GM12878 (cell line): ENCODE results near the gene VPS39. TPM values are rescaled to one million over a fixed set of nuclear protein-coding genes. Genes with fewer than 3 reads are reported as not detected.

Experiments used
- ATAC-seq: fragments of 200-7000 bp; cut with Tn5 transposase; 3 replicates; pipeline ENCODE4 v1.9.1; 2020; ENCODE audit warnings: mild to moderate bottlenecking, moderate library complexity
- BruUV-seq: library from RNA; stranded (reverse); fragments of 400-500 nt; replicated peaks from 2 replicates; lab custom pipeline; 2021; lab: Mats Ljungman, UMichigan
- CTCF ChIA-PET: fragments of 300-600 bp; sonication (Branson Sonifier 250); formaldehyde crosslinking; extraction: SDS; loops from one replicate; lab custom pipeline; 2021; ENCODE audit warnings: inconsistent platforms; lab: Yijun Ruan, JAX
- POLR2A ChIA-PET: fragments of 350-600 bp; formaldehyde crosslinking; extraction: SDS; loops from one replicate; lab custom pipeline; 2021; ENCODE audit warnings: inconsistent platforms; lab: Charles Lee
- RAD21 ChIA-PET: fragments of 300-600 bp; sonication (Branson Sonifier 250); formaldehyde crosslinking; loops from one replicate; lab custom pipeline; 2023; ENCODE audit warnings: antibody characterized with exemption; ENCODE audit not compliant: unreplicated experiment; lab: Charles Lee
- SMC1A ChIA-PET: fragments of 300-600 bp; sonication (Branson Sonifier 250); formaldehyde crosslinking; loops from one replicate; lab custom pipeline; 2023; ENCODE audit not compliant: unreplicated experiment, uncharacterized antibody; lab: Charles Lee
- DNase-seq: peaks from one replicate; pipeline ENCODE4 v3.0.0-alpha.2; 2011; ENCODE audit warnings: low read depth, low spot score
- FAIRE-seq: peaks from 3 replicates; lab custom pipeline; 2011; peaks lifted over from hg19 to GRCh38; lab: Jason Lieb, UNC
- H2AFZ ChIP-seq: 2 replicates; pipeline ENCODE4 v1.6.0; 2011; ENCODE audit warnings: low read depth, low read length, control low read depth; ENCODE audit not compliant: control insufficient read depth
- H3K27ac ChIP-seq: 2 replicates; pipeline ENCODE4 v1.5.1; 2011; ENCODE audit warnings: control low read depth; ENCODE audit not compliant: control insufficient read depth, insufficient read depth
- H3K27me3 ChIP-seq, 2 experiments: replicated peaks in 1 of 2; 2 replicates each; pipeline versions ENCODE4 v1.6.0 to v1.6.1; 2011; ENCODE audit warnings: low read length in 1 of 2; ENCODE audit not compliant: control insufficient read depth in 2 of 2, insufficient read depth in 2 of 2
- H3K36me3 ChIP-seq, 2 experiments: 2 replicates each; pipeline ENCODE4 v1.5.1; 2011; ENCODE audit warnings: low read length in 1 of 2; ENCODE audit not compliant: control insufficient read depth in 2 of 2, insufficient read depth in 2 of 2
- H3K4me1 ChIP-seq: 2 replicates; pipeline ENCODE4 v1.6.1; 2011; ENCODE audit warnings: mild to moderate bottlenecking, low read length, moderate library complexity, mixed read lengths; ENCODE audit not compliant: control insufficient read depth, insufficient read depth
- H3K4me2 ChIP-seq: 2 replicates; pipeline ENCODE4 v1.6.0; 2011; ENCODE audit warnings: control low read depth; ENCODE audit not compliant: control insufficient read depth, insufficient read depth
- H3K4me3 ChIP-seq: fragments of 200-600 bp; sonication (generic); 2 replicates; pipeline ENCODE4 v1.5.1; 2016
- H3K79me2 ChIP-seq: 2 replicates; pipeline ENCODE4 v1.6.0; 2011; ENCODE audit warnings: low read length; ENCODE audit not compliant: control insufficient read depth, insufficient read depth
- H3K9ac ChIP-seq: 2 replicates; pipeline ENCODE4 v1.8.0; 2011; ENCODE audit warnings: low read length, control low read depth, mixed read lengths; ENCODE audit not compliant: control insufficient read depth, insufficient read depth
- H3K9me3 ChIP-seq: replicated peaks from 3 replicates; pipeline ENCODE4 v1.5.1; 2011; ENCODE audit warnings: mild to moderate bottlenecking, low read length; ENCODE audit not compliant: control insufficient read depth, insufficient read depth
- H4K20me1 ChIP-seq: 2 replicates; pipeline ENCODE4 v1.6.0; 2011; ENCODE audit not compliant: control insufficient read depth, insufficient read depth
- BRCA1 ChIP-seq: IDR thresholded peaks from 2 replicates; pipeline ENCODE4 v1.6.1; 2011; ENCODE audit warnings: low read depth, low read length, improper control_type of control experiment
- CHD1 ChIP-seq: IDR thresholded peaks from 2 replicates; pipeline ENCODE4 v1.6.1; 2012; ENCODE audit warnings: low read depth, low read length, improper control_type of control experiment
- CHD4 ChIP-seq: fragments of 200-600 bp; sonication (generic); IDR thresholded peaks from 2 replicates; pipeline ENCODE4 v1.6.1; 2016; ENCODE audit warnings: mild to moderate bottlenecking
- NFXL1 ChIP-seq: fragments of 450-650 bp; IDR thresholded peaks from 2 replicates; pipeline ENCODE4 v1.6.1; 2017; ENCODE audit warnings: antibody characterized with exemption, mild to moderate bottlenecking, borderline replicate concordance
- RAD21 ChIP-seq: IDR thresholded peaks from 2 replicates; pipeline ENCODE4 v1.6.1; 2011; ENCODE audit warnings: mild to moderate bottlenecking, low read depth, low read length, moderate library complexity; ENCODE audit not compliant: insufficient read depth
- RUNX3 ChIP-seq: IDR thresholded peaks from 2 replicates; pipeline ENCODE4 v1.6.1; 2012; ENCODE audit warnings: low read length, inconsistent platforms
- SMAD1 ChIP-seq: fragments of 450-650 bp; IDR thresholded peaks from 2 replicates; pipeline ENCODE4 v1.6.1; 2018; ENCODE audit warnings: mild to moderate bottlenecking, low read depth; ENCODE audit not compliant: partially characterized antibody
- SMARCA5 ChIP-seq: fragments of 450-650 bp; IDR thresholded peaks from 2 replicates; pipeline ENCODE4 v1.6.1; 2017; ENCODE audit warnings: mild to moderate bottlenecking
- STAT1 ChIP-seq: fragments of 450-650 bp; conservative IDR thresholded peaks from 2 replicates; pipeline ENCODE4 v1.6.1; 2014; ENCODE audit warnings: antibody characterized with exemption, mild to moderate bottlenecking
- TCF3 ChIP-seq: IDR thresholded peaks from 2 replicates; pipeline ENCODE4 v1.6.1; 2012; ENCODE audit warnings: low read depth, mild to moderate bottlenecking, low read length, borderline replicate concordance; ENCODE audit not compliant: insufficient read depth
- YY1 ChIP-seq: IDR thresholded peaks from 2 replicates; pipeline ENCODE4 v1.6.1; 2011; ENCODE audit warnings: low read depth, mild to moderate bottlenecking, low read length
- ZNF217 ChIP-seq: fragments of 450-650 bp; IDR thresholded peaks from 2 replicates; pipeline ENCODE4 v1.6.1; 2017; ENCODE audit warnings: antibody characterized with exemption, mild to moderate bottlenecking
- ZNF622 ChIP-seq: fragments of 450-650 bp; IDR thresholded peaks from 2 replicates; pipeline ENCODE4 v1.6.1; 2017; ENCODE audit warnings: mild to moderate bottlenecking, inconsistent platforms
- ZSCAN29 ChIP-seq: fragments of 450-650 bp; IDR thresholded peaks from 2 replicates; pipeline ENCODE4 v1.6.1; 2017; ENCODE audit warnings: mild to moderate bottlenecking, moderate library complexity
- WGBS: methylation state at CpG from one replicate; pipeline ENCODE4 v1.1.6; 2016; ENCODE audit warnings: low lambda C conversion rate; ENCODE audit not compliant: insufficient replicate concordance, insufficient coverage; ENCODE audit errors: missing lambda C conversion rate; 5-methylcytosine and 5-hydroxymethylcytosine counted together
- in situ Hi-C: fragments of 300-500 bp; cut with MboI; formaldehyde crosslinking; loops from 9 replicates; pipeline ENCODE4 v1.14.3; 2018; ENCODE audit warnings: mixed read lengths
- intact Hi-C: fragments of 100-400 bp; cut with micrococcal nuclease; formaldehyde crosslinking; loops from one replicate; pipeline ENCODE4 v1.14.2; 2022; ENCODE audit not compliant: unreplicated experiment
- polyA plus RNA-seq, 11 experiments: library from polyadenylated mRNA; depleted of rRNA in 4 of 11; unstranded in 6 of 11; stranded (reverse) in 5 of 11; fragments of >200 nt; fragmentation: Nextera tagmentation in 4 of 11; fragmentation: Illumina TruSeq in 1 of 11; extraction: Ambion mirVana in 4 of 11; extraction: Trizol in 1 of 11; gene quantifications; 1 replicate in 1 of 11; 2 replicates in 10 of 11; pipeline versions ENCODE4 v1.2.1 to v1.2.3, GENCODE V29; 2011 to 2016; ENCODE audit warnings: inconsistent platforms in 2 of 11, missing spikeins in 2 of 11, low read depth in 1 of 11
- total RNA-seq, 4 experiments: library from RNA; depleted of rRNA in 3 of 4; stranded (reverse); fragments of >200 nt in 3 of 4; fragmentation: Illumina TruSeq in 1 of 4; extraction: Trizol in 1 of 4; gene quantifications; 2 replicates each; pipeline versions ENCODE4 v1.2.1 to v1.2.3, GENCODE V29; 2013 to 2021
- TF ChIP-seq, protein P1 (sequence below): fragments of 450-650 bp; IDR thresholded peaks from 2 replicates; pipeline ENCODE4 v1.6.1; 2017; ENCODE audit warnings: low read depth, mild to moderate bottlenecking, moderate library complexity
- TF ChIP-seq, protein P2 (sequence below): fragments of 450-650 bp; IDR thresholded peaks from 2 replicates; pipeline ENCODE4 v1.6.1; 2018; ENCODE audit warnings: mild to moderate bottlenecking, low read depth, moderate library complexity; ENCODE audit not compliant: partially characterized antibody

VPS39 gene
- total and polyA plus RNA-seq, 10 of the 15 experiments (the other 5 are each of a cell fraction or from before 2014, with no cell fraction given), result 4.9 to 50.0 (median 36.2) TPM

DNA sequence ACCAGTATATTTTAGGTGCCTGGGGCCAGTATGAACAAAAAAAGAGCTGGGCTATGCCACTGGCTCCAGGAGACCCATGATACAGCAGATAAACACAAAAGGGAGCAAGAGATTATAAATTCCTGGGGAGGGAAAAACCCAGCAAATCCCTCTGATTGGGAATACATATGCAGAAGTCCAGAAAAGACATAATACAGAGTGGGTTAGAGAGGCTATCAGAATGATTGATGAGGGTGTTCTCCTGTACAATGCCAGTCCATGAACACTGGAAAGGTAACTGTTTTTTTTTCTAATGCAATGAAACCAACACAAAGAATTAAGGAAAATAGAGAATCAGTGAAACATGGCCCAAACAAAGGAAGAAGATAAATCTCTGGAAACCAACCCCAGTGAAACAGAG lies 5.4 kb upstream of the VPS39 start:
- BruUV-seq, result no TSS peak
- Histone ChIP-seq H3K4me3 (no peak overlapping the region), H3K4me1 (0 out of 2 replicates have a peak, but pooled peaks cover 1% of the 10 kb centered on the region), H3K36me3 (peaks cover 3 to 19% of the 10 kb centered on the region in 2 experiments), H3K27me3 (no peaks in the 10 kb centered on the region), H4K20me1 (no peaks in the 10 kb centered on the region), H3K4me2 (no peak overlapping the region), H2AFZ (no peak overlapping the region), H3K9ac (no peak overlapping the region), H3K9me3 (no peaks in the 10 kb centered on the region), H3K79me2 (no peaks in the 10 kb centered on the region), H3K27ac (no peak overlapping the region)
- intact Hi-C loops, result no loop called here
- in situ Hi-C loops, result no loop called here
- FAIRE-seq (no peak), ATAC-seq (no peak), DNase-seq (no peak)
- TF ChIP-seq SMAD1, result no peak
- TF ChIP-seq BRCA1, result no peak
- TF ChIP-seq ZNF217, result no peak
- TF ChIP-seq, protein P1, sequence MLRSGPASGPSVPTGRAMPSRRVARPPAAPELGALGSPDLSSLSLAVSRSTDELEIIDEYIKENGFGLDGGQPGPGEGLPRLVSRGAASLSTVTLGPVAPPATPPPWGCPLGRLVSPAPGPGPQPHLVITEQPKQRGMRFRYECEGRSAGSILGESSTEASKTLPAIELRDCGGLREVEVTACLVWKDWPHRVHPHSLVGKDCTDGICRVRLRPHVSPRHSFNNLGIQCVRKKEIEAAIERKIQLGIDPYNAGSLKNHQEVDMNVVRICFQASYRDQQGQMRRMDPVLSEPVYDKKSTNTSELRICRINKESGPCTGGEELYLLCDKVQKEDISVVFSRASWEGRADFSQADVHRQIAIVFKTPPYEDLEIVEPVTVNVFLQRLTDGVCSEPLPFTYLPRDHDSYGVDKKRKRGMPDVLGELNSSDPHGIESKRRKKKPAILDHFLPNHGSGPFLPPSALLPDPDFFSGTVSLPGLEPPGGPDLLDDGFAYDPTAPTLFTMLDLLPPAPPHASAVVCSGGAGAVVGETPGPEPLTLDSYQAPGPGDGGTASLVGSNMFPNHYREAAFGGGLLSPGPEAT, result no peak
- no peak for TF ChIP-seq RAD21
- RAD21 ChIA-PET, result no interaction called here
- SMC1A ChIA-PET, result interaction anchor here (1.2 kb wide), 1 partner anchor 14 kb away, joined by 4 read pairs; no protein-coding TSS in a partner anchor
- POLR2A ChIA-PET, result no interaction called here
- CTCF ChIA-PET, result no interaction called here

DNA sequence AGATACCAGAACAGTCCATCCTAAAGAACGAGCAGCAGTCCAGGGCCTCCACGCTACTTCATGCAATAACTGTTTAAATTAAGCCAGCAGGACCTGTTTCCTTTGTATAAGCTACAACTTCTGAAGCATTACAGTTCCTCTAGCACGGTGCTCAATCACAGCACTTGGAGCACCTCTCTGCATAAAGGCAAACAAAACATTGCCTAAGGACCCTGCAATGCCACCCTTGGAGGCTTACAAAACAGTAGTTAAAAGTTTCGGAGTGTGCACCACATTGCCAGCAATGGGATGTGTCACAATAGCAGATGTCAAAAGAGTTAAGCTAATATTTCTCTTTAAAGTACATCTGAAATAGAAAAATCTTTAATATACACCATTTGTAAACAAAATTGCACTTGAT lies 2.6 kb upstream of the VPS39 start:
- Histone ChIP-seq H3K36me3 (peaks cover 3 to 16% of the 10 kb centered on the region in 2 experiments), H3K9ac (no peak overlapping the region), H3K27me3 (no peaks in the 10 kb centered on the region), H4K20me1 (no peaks in the 10 kb centered on the region), H3K9me3 (no peaks in the 10 kb centered on the region), H3K4me2 (no peak overlapping the region), H3K4me1 (0 out of 2 replicates have a peak, but pooled peaks cover 3% of the 10 kb centered on the region), H3K79me2 (peaks cover 23% of the 10 kb centered on the region), H3K27ac (no peak overlapping the region), H2AFZ (no peak overlapping the region), H3K4me3 (no peak overlapping the region)
- in situ Hi-C loops, result no loop called here
- intact Hi-C loops, result no loop called here
- ChIA-PET POLR2A (no interaction called here), CTCF (interaction anchor here (0.6 to 1.5 kb wide), 3 partner anchors 11 to 1711 kb away, joined by 4 to 5 read pairs (median 4); no protein-coding TSS in a partner anchor), RAD21 (no interaction called here), SMC1A (interaction anchor here (2.8 kb wide), 1 partner anchor 10 kb away, joined by 8 read pairs; no protein-coding TSS in a partner anchor)
- WGBS, result 100% methylated on average over 4 of the region's 4 CpGs
- DNase-seq (no peak), FAIRE-seq (no peak), ATAC-seq (no peak)
- no TSS peak for BruUV-seq
- TF ChIP-seq SMAD1, result no peak
- TF ChIP-seq RUNX3, result no peak
- TF ChIP-seq STAT1, result no peak
- no peak for TF ChIP-seq YY1
- no peak for TF ChIP-seq ZSCAN29
- TF ChIP-seq TCF3, result no peak
- TF ChIP-seq ZNF622, result no peak
- no peak for TF ChIP-seq SMARCA5
- TF ChIP-seq CHD4, result no peak
- TF ChIP-seq, protein P2, sequence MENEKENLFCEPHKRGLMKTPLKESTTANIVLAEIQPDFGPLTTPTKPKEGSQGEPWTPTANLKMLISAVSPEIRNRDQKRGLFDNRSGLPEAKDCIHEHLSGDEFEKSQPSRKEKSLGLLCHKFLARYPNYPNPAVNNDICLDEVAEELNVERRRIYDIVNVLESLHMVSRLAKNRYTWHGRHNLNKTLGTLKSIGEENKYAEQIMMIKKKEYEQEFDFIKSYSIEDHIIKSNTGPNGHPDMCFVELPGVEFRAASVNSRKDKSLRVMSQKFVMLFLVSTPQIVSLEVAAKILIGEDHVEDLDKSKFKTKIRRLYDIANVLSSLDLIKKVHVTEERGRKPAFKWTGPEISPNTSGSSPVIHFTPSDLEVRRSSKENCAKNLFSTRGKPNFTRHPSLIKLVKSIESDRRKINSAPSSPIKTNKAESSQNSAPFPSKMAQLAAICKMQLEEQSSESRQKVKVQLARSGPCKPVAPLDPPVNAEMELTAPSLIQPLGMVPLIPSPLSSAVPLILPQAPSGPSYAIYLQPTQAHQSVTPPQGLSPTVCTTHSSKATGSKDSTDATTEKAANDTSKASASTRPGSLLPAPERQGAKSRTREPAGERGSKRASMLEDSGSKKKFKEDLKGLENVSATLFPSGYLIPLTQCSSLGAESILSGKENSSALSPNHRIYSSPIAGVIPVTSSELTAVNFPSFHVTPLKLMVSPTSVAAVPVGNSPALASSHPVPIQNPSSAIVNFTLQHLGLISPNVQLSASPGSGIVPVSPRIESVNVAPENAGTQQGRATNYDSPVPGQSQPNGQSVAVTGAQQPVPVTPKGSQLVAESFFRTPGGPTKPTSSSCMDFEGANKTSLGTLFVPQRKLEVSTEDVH, result no peak
- TF ChIP-seq NFXL1, result no peak
- TF ChIP-seq CHD1, result no peak
